Measurements from ENCODE around the gene SIDT1. TPM values are rescaled to one million over a fixed set of nuclear protein-coding genes. Genes with fewer than 3 reads are reported as not detected.
"Not testable (repeated sequence)": the region's sequence is repeated elsewhere in the genome, so short reads cannot be mapped to it uniquely, and the experiment has no call there.

SIDT1 gene
- total RNA-seq, 2 experiments from 2014 or later: 11.3 TPM

GRCh38 chr3:113626503-113627371, 94.4 kb downstream of the SIDT1 start:
- no peak for DNase-seq
- H3K36me3 Mint-ChIP-seq: peaks cover 22% of the 10 kb centered on the region

DNA sequence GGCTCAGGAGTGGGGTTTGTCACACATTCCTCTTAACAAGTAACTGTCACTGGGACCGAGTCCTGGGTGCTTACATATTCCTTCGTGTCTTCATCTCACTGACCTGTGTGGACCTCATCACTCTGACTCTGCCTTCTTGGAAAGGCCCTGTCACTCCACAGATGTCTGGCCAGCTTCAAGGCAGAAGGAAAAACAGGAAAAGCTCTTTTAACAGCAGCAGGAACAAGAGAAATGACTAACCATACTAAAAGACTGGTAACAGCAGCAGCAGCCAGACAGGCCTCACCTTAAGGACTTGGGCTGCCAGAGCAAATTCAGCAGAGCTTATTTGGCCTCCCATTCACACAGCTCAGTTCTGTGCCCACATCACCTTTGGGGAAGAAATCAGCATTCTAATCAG, 96.0 kb downstream of the SIDT1 start:
- ChIA-PET POLR2A (no interaction called here), CTCF (no interaction called here)
- Mint-ChIP-seq H3K4me3 (no peak overlapping the region), H3K36me3 (peaks cover 22% of the 10 kb centered on the region), H3K27ac (no peak overlapping the region), H3K9me3 (no peaks in the 10 kb centered on the region), H3K4me1 (ENCODE audit: low read depth) (no peaks in the 10 kb centered on the region), H3K27me3 (no peaks in the 10 kb centered on the region)
- DNase-seq: no peak
- intact Hi-C loops (cut with micrococcal nuclease): no loop called here

More at GRCh38 chr3:113626503-113627371, 94.4 kb downstream of the SIDT1 start:
- ChIA-PET POLR2A (no interaction called here), CTCF (no interaction called here)
- Mint-ChIP-seq H3K4me3 (no peak overlapping the region), H3K27me3 (no peaks in the 10 kb centered on the region), H3K27ac (no peak overlapping the region), H3K4me1 (ENCODE audit: low read depth) (no peaks in the 10 kb centered on the region), H3K9me3 (no peaks in the 10 kb centered on the region)
- intact Hi-C loops (cut with micrococcal nuclease): loop anchor here (2.0 kb wide), 1 partner anchor 18 kb away; no protein-coding TSS in a partner anchor

GRCh38 chr3:113628788-113629187, 96.4 kb downstream of the SIDT1 start:
- H3K27me3 Mint-ChIP-seq: no peaks in the 10 kb centered on the region
- peaks cover 19% of the 10 kb centered on the region for H3K36me3 Mint-ChIP-seq
- no peak overlapping the region for H3K27ac Mint-ChIP-seq
- DNase-seq: no peak
- no peak overlapping the region for H3K4me3 Mint-ChIP-seq
- CTCF ChIA-PET: interaction anchor here (1.3 kb wide), 1 partner anchor 51 kb away, joined by 4 read pairs; no protein-coding TSS in a partner anchor
- intact Hi-C loops (cut with micrococcal nuclease): no loop called here
- no peaks in the 10 kb centered on the region for H3K4me1 Mint-ChIP-seq (ENCODE audit: low read depth)
- no peaks in the 10 kb centered on the region for H3K9me3 Mint-ChIP-seq
- POLR2A ChIA-PET: no interaction called here

DNA sequence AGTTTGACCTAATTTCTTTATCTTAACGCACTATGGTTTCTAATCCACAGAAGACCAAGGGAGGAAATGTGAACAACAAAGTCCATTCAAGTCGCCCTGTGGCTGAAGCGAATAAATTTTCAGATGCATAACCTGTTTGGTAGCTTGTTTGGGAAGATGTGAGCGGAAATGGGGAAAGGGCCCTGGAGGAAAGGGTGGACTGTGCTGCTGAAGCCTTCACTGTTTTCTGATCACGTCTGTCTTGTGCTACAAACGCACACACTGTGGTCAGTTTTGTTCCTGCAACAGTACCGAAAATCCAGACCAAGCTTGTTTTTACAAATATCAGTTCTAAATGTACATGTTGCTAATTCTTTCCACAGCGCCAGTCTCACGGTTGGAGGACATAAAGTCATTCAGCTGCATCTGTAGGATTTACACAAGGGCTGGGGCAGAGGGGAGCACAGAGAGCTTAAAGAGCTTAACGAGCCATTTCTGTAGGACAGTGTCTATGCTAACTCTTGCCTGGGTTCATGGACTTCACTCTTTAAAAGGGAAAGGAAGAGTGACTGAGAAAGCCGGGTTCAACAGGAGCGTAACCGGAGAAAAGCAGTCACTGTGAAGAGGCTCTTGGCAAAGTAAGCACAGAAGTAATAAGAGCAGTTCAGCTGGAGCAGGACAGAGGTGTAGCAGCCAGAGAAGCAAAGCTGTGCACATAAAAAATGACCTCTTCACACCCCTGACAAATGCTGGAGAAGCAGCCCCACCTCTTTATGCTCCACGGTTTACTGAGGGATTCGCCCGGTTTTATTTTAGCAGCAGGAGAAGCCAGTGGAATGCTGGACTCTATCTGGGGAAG, 97.4 kb downstream of the SIDT1 start:
- CTCF ChIA-PET: interaction anchor here (1.3 kb wide), 1 partner anchor 52 kb away, joined by 4 read pairs; no protein-coding TSS in a partner anchor
- no peaks in the 10 kb centered on the region for H3K4me1 Mint-ChIP-seq (ENCODE audit: low read depth)
- POLR2A ChIA-PET: no interaction called here
- peaks cover 15% of the 10 kb centered on the region for H3K36me3 Mint-ChIP-seq
- no peaks in the 10 kb centered on the region for H3K9me3 Mint-ChIP-seq
- DNase-seq: no peak
- no peaks in the 10 kb centered on the region for H3K27me3 Mint-ChIP-seq
- no peak overlapping the region for H3K27ac Mint-ChIP-seq
- no peak overlapping the region for H3K4me3 Mint-ChIP-seq
- intact Hi-C loops (cut with micrococcal nuclease): no loop called here

DNA sequence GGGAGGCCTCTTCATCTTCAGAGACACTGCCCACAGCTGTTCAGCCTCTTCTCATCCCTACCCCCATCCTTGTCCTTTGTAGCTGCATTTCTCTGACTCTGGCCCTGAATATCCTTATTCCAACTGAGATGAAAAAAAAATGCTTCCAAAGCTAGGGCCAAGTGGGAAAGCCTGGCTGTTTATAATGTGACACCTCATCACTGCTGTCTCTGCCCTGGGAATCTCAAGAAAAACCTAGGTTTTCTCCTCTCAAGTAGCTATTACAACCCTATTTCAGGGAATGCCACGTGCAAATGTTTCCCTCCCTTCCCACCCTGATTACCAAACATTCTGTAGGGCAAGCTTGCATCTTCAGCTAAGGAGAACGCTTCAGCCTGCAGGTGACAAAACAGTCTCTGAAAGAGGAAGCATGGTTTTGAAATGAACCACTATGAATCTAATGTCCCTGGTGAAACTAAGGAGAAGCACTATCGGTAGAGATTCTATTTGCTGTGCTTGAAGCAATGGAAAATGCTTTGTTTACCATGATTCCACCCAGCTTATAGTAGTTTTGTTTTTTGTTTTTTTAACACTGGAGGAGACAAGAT, 98.7 kb downstream of the SIDT1 start:
- H3K27ac Mint-ChIP-seq: no peak overlapping the region

GRCh38 chr3:113631573-113631972, 99.2 kb downstream of the SIDT1 start:
- no peaks in the 10 kb centered on the region for H3K27me3 Mint-ChIP-seq
- H3K9me3 Mint-ChIP-seq: no peaks in the 10 kb centered on the region
- peaks cover 8% of the 10 kb centered on the region for H3K36me3 Mint-ChIP-seq
- ChIA-PET CTCF (no interaction called here), POLR2A (no interaction called here)
- H3K27ac Mint-ChIP-seq: no peak overlapping the region
- intact Hi-C loops (cut with micrococcal nuclease): no loop called here
- H3K4me3 Mint-ChIP-seq: no peak overlapping the region
- DNase-seq: no peak
- no peaks in the 10 kb centered on the region for H3K4me1 Mint-ChIP-seq (ENCODE audit: low read depth)

More for the DNA sequence above, 98.7 kb downstream of the SIDT1 start:
- ChIA-PET POLR2A (no interaction called here), CTCF (no interaction called here)
- intact Hi-C loops (cut with micrococcal nuclease): no loop called here
- no peaks in the 10 kb centered on the region for H3K27me3 Mint-ChIP-seq
- no peaks in the 10 kb centered on the region for H3K4me1 Mint-ChIP-seq (ENCODE audit: low read depth)
- no peak overlapping the region for H3K4me3 Mint-ChIP-seq
- H3K36me3 Mint-ChIP-seq: peaks cover 12% of the 10 kb centered on the region
- no peak for DNase-seq
- H3K9me3 Mint-ChIP-seq: no peaks in the 10 kb centered on the region

DNA sequence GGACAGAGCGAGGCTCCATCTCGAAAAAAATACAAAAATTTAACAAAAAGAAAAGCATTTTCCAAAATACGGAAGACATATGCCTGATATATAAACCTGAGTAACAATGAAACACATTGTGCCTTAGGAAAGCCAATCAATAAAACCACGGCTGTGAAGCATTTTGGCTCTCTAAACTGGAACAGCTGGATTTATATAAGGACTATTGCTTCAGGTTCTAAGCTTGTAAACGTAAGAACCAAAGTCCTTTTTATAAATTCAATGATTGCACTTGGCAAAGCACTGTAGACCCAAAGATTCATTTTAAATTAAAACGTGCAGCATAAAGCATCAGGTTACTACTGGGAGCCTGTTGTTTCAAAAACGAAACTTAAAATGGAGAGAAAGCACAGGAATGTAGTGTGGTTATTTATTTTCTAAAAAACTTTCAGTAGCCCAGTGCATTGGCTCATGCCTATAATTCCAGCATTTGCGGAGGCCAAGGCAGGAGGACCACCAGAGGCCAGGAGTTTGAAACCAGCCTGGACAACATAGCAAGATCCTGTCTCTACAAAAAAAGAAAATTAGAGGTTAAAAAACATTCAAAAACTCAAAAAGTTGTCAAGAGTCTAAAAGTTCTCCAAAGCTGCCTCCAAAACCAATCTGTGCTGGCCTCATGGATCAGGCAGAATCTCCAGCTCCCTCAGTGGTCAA, 102.6 kb downstream of the SIDT1 start:
- peaks cover 3% of the 10 kb centered on the region for H3K36me3 Mint-ChIP-seq
- CTCF ChIA-PET: interaction anchor here (1.9 kb wide), 1 partner anchor 57 kb away, joined by 4 read pairs; no protein-coding TSS in a partner anchor
- no peaks in the 10 kb centered on the region for H3K4me1 Mint-ChIP-seq (ENCODE audit: low read depth)
- no peaks in the 10 kb centered on the region for H3K27me3 Mint-ChIP-seq
- H3K9me3 Mint-ChIP-seq: no peaks in the 10 kb centered on the region
- intact Hi-C loops (cut with micrococcal nuclease): no loop called here
- POLR2A ChIA-PET: no interaction called here
- DNase-seq: no peak
- no peak overlapping the region for H3K4me3 Mint-ChIP-seq
- H3K27ac Mint-ChIP-seq: no peak overlapping the region

DNA sequence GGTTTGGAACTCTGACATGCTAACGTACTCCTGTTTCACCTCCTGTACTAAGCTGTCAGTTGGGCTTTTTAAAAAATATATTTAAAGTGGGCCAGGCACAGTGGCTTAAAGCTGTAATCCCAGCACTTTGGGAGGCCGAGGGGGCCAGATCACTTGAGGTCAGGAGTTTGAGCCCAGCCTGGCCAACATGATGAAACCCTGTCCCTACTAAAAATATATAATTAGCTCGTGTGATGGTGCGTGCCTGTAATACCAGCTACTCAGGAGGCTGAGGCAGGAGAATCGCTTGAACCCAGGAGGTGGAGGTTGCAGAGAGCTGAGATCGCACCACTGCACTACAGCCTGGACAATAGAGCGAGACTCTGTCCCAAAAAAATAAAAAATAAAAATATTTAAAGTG, 103.7 kb downstream of the SIDT1 start:
- H3K4me1 Mint-ChIP-seq (ENCODE audit: low read depth); H3K27ac Mint-ChIP-seq; H3K4me3 Mint-ChIP-seq; POLR2A ChIA-PET; H3K36me3 Mint-ChIP-seq; DNase-seq; H3K9me3 Mint-ChIP-seq; H3K27me3 Mint-ChIP-seq; intact Hi-C loops (cut with micrococcal nuclease): not testable (repeated sequence)
- CTCF ChIA-PET: interaction anchor here (0.8 kb wide), 1 partner anchor 142 kb away, joined by 4 read pairs; no protein-coding TSS in a partner anchor

DNA sequence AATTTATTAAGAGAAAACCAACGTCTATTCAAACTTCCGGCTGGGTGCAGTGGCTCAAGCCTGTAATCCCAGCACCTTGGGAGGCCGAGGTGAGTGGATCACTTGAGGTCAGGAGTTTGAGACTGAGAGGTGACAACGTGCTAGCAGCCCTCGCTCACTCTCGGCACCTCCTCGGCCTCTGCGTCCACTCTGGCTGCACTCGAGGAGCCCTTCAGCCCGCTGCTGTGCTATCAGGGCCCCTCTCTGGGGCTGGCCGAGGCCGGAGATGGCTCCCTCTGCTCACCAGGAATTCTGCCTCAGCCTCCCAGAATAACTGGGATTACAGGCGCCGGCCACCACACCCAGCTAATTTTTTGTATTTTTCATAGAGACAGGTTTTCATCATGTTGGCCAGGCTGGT, 105.4 kb downstream of the SIDT1 start:
- Mint-ChIP-seq H3K9me3 (no peaks in the 10 kb centered on the region), H3K27me3 (no peaks in the 10 kb centered on the region), H3K36me3 (no peaks in the 10 kb centered on the region), H3K27ac (no peak overlapping the region), H3K4me3 (no peak overlapping the region), H3K4me1 (ENCODE audit: low read depth) (no peaks in the 10 kb centered on the region)
- CTCF ChIA-PET: no interaction called here
- intact Hi-C loops (cut with micrococcal nuclease): no loop called here
- POLR2A ChIA-PET: no interaction called here
- no peak for DNase-seq

GRCh38 chr3:113638910-113639309, 106.6 kb downstream of the SIDT1 start:
- peaks cover 1% of the 10 kb centered on the region for H3K9me3 Mint-ChIP-seq

GRCh38 chr3:113643583-113643982, 111.2 kb downstream of the SIDT1 start:
- no peak overlapping the region for H3K27ac Mint-ChIP-seq
- H3K9me3 Mint-ChIP-seq: peaks cover 28% of the 10 kb centered on the region
- no peak for DNase-seq
- peaks cover 24% of the 10 kb centered on the region for H3K36me3 Mint-ChIP-seq
- POLR2A ChIA-PET: no interaction called here
- H3K4me1 Mint-ChIP-seq (ENCODE audit: low read depth): no peaks in the 10 kb centered on the region
- intact Hi-C loops (cut with micrococcal nuclease): no loop called here
- H3K4me3 Mint-ChIP-seq: no peak overlapping the region
- CTCF ChIA-PET: interaction anchor here (1.2 kb wide), 1 partner anchor 102 kb away, joined by 3 read pairs; the partner anchor contains the start of gene NAA50
- no peaks in the 10 kb centered on the region for H3K27me3 Mint-ChIP-seq

More at GRCh38 chr3:113638910-113639309, 106.6 kb downstream of the SIDT1 start:
- ChIA-PET POLR2A (no interaction called here), CTCF (no interaction called here)
- H3K36me3 Mint-ChIP-seq: peaks cover under 1% of the 10 kb centered on the region
- H3K27me3 Mint-ChIP-seq: no peaks in the 10 kb centered on the region
- intact Hi-C loops (cut with micrococcal nuclease): no loop called here
- no peak overlapping the region for H3K27ac Mint-ChIP-seq
- no peaks in the 10 kb centered on the region for H3K4me1 Mint-ChIP-seq (ENCODE audit: low read depth)
- no peak overlapping the region for H3K4me3 Mint-ChIP-seq
- no peak for DNase-seq

GRCh38 chr3:113648524-113648923, 116.2 kb downstream of the SIDT1 start:
- Mint-ChIP-seq H3K4me3 (no peak overlapping the region), H3K27me3 (no peaks in the 10 kb centered on the region), H3K9me3 (peaks cover 28% of the 10 kb centered on the region), H3K36me3 (peaks cover 34% of the 10 kb centered on the region), H3K4me1 (ENCODE audit: low read depth) (no peaks in the 10 kb centered on the region), H3K27ac (no peak overlapping the region)
- no peak for DNase-seq
- ChIA-PET CTCF (no interaction called here), POLR2A (no interaction called here)
- intact Hi-C loops (cut with micrococcal nuclease): no loop called here

Data from activated CD4-positive, alpha-beta memory T cell treated with anti-CD3 and anti-CD28 coated beads for 36 hours (primary cell).